NCI-H460 (cell line): ENCODE measurements around the gene CXADR. TPM values are rescaled to one million over a fixed set of nuclear protein-coding genes. Genes with fewer than 3 reads are reported as not detected.

ENCODE experiments used
- DNase-seq: peaks from one replicate; pipeline ENCODE4 v3.0.0-alpha.2; 2016; ENCODE audit warnings: low read depth; ENCODE audit errors: extremely low read depth
- small RNA-seq, 2 experiments: library from RNA; depleted of rRNA; stranded (forward); fragments of <200 nt; gene quantifications; one replicate each; pipeline ENCODE3, GENCODE V24; 2014
- total RNA-seq: library from RNA; depleted of rRNA; stranded (reverse); fragments of >200 nt; shearing (Covaris generic); gene quantifications from 2 replicates; pipeline ENCODE4 v1.2.3, GENCODE V29; 2014; rRNA removed

CXADR gene
- total RNA-seq, 1 experiment from 2014 or later: 25.8 TPM

- peak; percentile 35 for DNase-seq
Observed at GRCh38 chr21:17585875-17586450, 73.1 kb downstream of the CXADR start.

DNA sequence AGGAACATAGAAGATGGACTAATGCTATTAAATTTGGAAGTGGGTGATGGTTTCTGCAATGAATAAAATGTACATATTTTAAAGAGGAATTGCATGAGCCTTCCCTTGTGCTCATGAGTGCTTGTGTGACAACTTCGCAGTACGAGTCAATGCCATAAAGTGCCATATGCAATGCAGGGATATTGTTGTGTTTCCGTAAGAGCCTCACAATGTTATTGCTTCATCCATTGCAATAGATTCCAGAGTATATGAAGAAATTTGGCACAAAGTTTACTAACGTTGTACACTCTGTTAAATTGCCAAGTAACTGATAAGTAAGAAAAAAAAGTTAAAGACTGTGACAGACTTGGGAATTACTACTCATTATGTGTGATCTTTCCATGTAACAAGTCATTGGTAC lies 77.6 kb downstream of the CXADR start:
- no peak for DNase-seq

GRCh38 chr21:17597680-17598079 lies 84.8 kb downstream of the CXADR start:
- no peak for DNase-seq

GRCh38 chr21:17598437-17598836 lies 85.6 kb downstream of the CXADR start:
- no peak for DNase-seq

GRCh38 chr21:17602874-17603273 lies 90.0 kb downstream of the CXADR start:
- DNase-seq: no peak

DNA sequence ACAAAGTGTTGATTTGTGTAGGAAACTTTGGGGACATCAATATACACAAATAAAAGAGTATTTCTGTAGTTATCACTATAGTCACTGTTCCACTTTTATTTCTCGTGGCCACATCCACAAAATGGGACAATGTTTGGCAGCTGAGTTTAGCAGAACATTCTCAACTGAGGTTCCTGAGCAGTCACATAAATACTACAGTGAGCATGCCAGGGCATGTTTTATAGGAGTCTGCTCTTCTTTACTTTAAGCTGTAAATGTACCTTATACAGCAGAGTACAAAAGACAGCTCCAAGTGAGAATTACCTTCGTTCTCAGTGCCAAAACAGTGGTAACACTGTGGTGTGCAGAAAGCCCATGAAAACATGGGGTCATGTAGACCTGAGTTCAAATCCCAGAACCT lies 94.8 kb downstream of the CXADR start:
- DNase-seq: no peak

DNA sequence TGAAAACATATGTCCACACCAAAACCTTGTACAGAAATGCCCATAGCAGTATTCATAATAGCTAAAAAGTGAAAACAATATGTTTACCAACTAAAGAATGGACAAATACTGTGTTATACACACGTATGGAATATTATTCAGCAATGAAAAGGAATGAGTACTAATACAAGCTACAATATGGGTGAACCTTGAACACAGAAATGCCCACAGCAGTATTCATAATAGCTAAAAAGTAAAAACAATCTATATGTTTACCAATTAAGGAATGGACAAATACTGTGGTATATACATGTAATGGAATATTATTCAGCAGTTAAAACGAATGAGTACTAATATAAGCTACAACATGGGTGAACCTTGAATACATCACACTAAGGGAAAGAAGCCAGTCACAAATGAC lies 96.8 kb downstream of the CXADR start:
- DNase-seq: no peak

DNA sequence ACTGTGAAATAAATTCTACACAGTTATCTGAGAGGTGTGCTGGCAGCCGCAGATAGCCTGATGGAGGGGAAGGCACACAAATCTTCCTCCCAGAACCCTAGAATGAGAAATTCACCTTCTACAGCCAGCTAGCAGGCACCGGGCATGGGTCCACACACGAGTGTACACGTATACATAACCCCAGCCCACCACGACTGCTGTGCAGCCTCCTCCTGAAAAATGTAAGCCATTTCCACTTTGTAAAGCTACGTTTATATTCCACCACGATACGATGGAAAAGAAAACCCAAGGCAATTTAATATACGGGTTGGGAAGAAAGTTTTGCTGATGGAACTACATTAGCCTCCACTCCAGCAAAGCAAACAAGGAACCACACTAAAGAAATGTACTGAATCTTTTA lies 98.1 kb downstream of the CXADR start:
- DNase-seq: no peak

- DNase-seq: peak; percentile 65
Observed at GRCh38 chr21:17611414-17612022, 98.7 kb downstream of the CXADR start.

GRCh38 chr21:17612023-17612564 lies 99.3 kb downstream of the CXADR start:
- DNase-seq: no peak

DNA sequence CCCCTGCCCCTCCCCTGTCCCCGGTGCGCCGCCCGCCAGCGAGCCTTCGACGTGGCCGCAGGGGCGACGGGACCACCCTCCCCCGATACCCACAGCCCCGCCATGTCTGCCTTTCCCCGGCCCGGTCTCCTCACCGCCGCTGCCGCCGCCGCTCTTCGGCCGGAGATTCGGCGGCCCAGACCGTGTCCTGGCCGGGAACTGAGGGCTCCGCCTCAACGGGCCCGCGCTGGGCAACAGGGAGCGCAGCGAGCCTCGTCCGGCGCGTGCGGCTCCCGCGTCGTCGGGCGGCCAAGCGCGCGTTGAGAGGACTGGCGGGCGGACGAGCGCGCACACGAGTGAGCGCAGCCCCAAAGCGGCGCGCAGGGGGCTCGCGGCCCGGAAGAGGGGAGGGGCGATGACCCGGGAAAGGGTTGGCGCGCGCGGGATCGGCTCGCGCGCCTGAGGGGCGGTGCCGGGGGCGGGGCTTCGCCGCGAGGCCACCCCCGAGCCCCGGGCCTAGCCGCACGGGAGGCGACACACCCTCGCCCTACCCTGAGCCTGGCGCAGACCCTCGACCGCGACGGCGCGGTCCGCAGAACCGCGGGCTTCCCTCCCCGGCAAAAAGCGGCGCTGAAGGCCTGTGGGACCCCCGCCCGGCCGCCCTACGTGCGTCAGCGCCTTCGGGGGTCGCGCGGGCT lies 99.9 kb downstream of the CXADR start, which contains the start of gene BTG3:
TSS of gene BTG3 (minus strand) at position 337 of the 677 bp plus-strand sequence. CDS start 3,757 bp downstream, outside the sequence.
- DNase-seq: peak; percentile 68

- no peak for DNase-seq
Observed at GRCh38 chr21:17613242-17613676, 100.4 kb downstream of the CXADR start.

DNA sequence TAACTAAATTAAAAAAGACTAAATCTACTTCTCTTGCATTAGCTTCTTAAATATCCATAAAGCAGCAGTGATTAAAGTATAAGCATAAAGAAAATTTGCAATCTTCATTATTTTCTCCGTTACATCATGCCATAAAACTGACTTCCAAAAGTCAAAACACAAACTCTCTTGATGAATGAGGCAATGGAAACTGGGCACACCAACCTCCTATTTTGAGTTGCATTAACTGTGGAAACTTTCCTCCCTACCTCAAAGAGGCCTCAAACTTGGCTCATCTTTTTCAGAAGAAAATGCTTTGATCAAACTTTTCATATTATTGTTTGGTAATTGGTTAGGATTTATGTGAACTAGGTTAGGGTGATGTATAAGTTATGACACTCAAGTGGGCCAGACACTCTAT lies 104.0 kb downstream of the CXADR start:
- no peak for DNase-seq

DNA sequence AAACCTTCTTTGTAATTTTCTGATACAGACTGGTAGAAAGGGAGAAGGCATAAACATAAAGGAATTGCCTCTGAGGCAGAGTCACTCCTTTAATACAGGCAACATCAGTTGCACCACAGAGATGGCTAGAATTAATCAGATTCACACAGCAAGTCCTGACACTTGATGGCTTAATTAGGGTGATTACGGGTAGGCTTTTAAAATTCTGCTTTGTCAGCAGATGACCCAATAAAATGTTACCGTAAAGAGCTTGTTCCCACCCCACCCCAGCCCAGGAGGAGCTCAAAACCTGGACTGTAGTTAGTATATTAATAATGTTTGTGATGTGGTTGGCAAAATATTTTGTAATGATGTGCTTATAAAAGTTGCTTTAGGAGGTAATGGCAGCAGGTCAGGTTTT lies 109.2 kb downstream of the CXADR start:
- DNase-seq: no peak

- no peak for DNase-seq
Observed at GRCh38 chr21:17631195-17631594, 118.4 kb downstream of the CXADR start.

GRCh38 chr21:17636711-17637110 lies 123.9 kb downstream of the CXADR start:
- no peak for DNase-seq

DNA sequence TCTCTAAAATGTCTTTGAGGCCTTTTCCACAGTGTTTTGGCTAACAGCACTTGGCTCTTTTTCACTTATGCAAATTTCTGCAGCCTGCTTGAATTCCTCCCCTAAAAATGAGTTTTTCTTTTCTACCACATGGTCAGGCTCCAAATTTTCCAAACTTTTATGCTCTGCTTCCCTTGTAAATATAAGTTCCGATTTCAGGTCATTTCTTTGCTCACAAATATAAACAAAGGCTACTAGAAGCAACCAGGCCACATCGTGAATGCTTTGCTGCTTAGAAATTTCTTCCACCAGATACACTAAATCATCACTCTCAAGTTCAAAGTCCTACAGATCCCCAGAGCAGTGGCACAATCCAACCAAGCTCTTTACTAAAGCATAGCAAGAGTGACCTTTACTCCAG lies 128.0 kb downstream of the CXADR start:
- DNase-seq: no peak

Small RNAs within 50 kb of the gene (small RNA-seq; reads per million reads assigned to genes)
- gene RF00019 (0 reads per million in 2 experiments), gene RN7SL163P (0 reads per million in 2 experiments), gene RPL39P40 (0 reads per million in 2 experiments)

Other genes with a start within 250 kb of the CXADR start
- 43.1 and 44.0 TPM in 2 replicates for gene BTG3, start 99.9 kb downstream of the CXADR start, total RNA-seq